H1 (cell line): Measurements from ENCODE around the gene MAGED2.

Experiments used
- BCL11A ChIP-seq, 2 experiments: IDR thresholded peaks; one replicate each; pipeline ENCODE4 v1.6.1; 2011; ENCODE audit warnings: low read depth in 2 of 2, low read length in 2 of 2, mild to moderate bottlenecking in 2 of 2
- SIN3A ChIP-seq, 2 experiments: IDR thresholded peaks in 1 of 2; conservative IDR thresholded peaks in 1 of 2; 2 replicates each; pipeline ENCODE4 v1.6.1; 2011 to 2012; ENCODE audit warnings: low read length in 2 of 2, improper control_type of control experiment in 1 of 2, low read depth in 1 of 2, mild to moderate bottlenecking in 1 of 2
- YY1 ChIP-seq: IDR thresholded peaks from 2 replicates; pipeline ENCODE4 v1.6.1; 2011; ENCODE audit warnings: low read depth, mild to moderate bottlenecking, low read length
- TF ChIP-seq, protein P1 (sequence below), 3 experiments: IDR thresholded peaks; 1 replicate in 2 of 3; 2 replicates in 1 of 3; pipeline versions ENCODE4 v1.5.1 to v1.6.1; 2011; ENCODE audit warnings: low read length in 3 of 3, mild to moderate bottlenecking in 3 of 3, inconsistent platforms in 2 of 3, low read depth in 1 of 3, moderate library complexity in 1 of 3; ENCODE audit not compliant: insufficient read depth in 1 of 3; ENCODE audit errors: control extremely low read depth in 1 of 3

- TF ChIP-seq SIN3A (conservative IDR thresholded peaks at IDR 0.05 in 1 of 2, IDR thresholded peaks at IDR 0.05 in 1 of 2; ENCODE audit: low read depth in 1 of 2, low read length in 2 of 2) (no peak), YY1 (no peak), BCL11A (IDR thresholded peaks at IDR 0.05; ENCODE audit: low read depth in 2 of 2, low read length in 2 of 2) (no peak)
- TF ChIP-seq, protein P1, sequence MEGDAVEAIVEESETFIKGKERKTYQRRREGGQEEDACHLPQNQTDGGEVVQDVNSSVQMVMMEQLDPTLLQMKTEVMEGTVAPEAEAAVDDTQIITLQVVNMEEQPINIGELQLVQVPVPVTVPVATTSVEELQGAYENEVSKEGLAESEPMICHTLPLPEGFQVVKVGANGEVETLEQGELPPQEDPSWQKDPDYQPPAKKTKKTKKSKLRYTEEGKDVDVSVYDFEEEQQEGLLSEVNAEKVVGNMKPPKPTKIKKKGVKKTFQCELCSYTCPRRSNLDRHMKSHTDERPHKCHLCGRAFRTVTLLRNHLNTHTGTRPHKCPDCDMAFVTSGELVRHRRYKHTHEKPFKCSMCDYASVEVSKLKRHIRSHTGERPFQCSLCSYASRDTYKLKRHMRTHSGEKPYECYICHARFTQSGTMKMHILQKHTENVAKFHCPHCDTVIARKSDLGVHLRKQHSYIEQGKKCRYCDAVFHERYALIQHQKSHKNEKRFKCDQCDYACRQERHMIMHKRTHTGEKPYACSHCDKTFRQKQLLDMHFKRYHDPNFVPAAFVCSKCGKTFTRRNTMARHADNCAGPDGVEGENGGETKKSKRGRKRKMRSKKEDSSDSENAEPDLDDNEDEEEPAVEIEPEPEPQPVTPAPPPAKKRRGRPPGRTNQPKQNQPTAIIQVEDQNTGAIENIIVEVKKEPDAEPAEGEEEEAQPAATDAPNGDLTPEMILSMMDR (IDR thresholded peaks at IDR 0.05; ENCODE audit: control extremely low read depth in 1 of 3, insufficient read depth in 1 of 3, low read depth in 1 of 3, low read length in 3 of 3) = no peak
These were observed 12.8 kb upstream of the MAGED2 start for GRCh38 chrX:54794795-54795194.
